Uterus (tissue), 4 donors: ENCODE measurements around the gene SLC25A22. TPM values are rescaled to one million over a fixed set of nuclear protein-coding genes. Genes with fewer than 3 reads are reported as not detected.
A peak's percentile ranks its signal among the peaks of the same experiment; 100 is the strongest.

Source experiments
- DNase-seq, 2 donors: peaks; one replicate each; pipeline ENCODE4 v3.0.0-alpha.2; 2019 to 2020
- H3K27ac ChIP-seq, 2 donors: fragments of 200-600 bp; sonication (generic); 1 replicate in 1 of 2; 2 replicates in 1 of 2; pipeline ENCODE4 v1.5.1; 2016 to 2018
- H3K27me3 ChIP-seq, 2 donors: fragments of 200-600 bp; sonication (generic); one replicate each; pipeline ENCODE4 v1.5.1; 2018 to 2019; ENCODE audit warnings: control low read depth in 1 of 2
- H3K36me3 ChIP-seq, 2 donors: fragments of 200-600 bp; sonication (generic); one replicate each; pipeline ENCODE4 v1.5.1; 2019; ENCODE audit warnings: control low read depth in 1 of 2
- H3K4me1 ChIP-seq, 2 donors: fragments of 200-600 bp; sonication (generic); one replicate each; pipeline ENCODE4 v1.5.1; 2018 to 2019; ENCODE audit warnings: control low read depth in 1 of 2
- H3K4me3 ChIP-seq, 2 donors: fragments of 200-600 bp; sonication (generic); 1 replicate in 1 of 2; 2 replicates in 1 of 2; pipeline ENCODE4 v1.5.1; 2018 to 2019; ENCODE audit warnings: mild to moderate bottlenecking in 1 of 2
- H3K9me3 ChIP-seq, 2 donors: fragments of 200-600 bp; sonication (generic); one replicate each; pipeline ENCODE4 v1.5.1; 2019; ENCODE audit warnings: control low read depth in 1 of 2
- CTCF ChIP-seq, 4 experiments: fragments of 200-600 bp in 2 of 4; fragments of 450-650 bp in 2 of 4; sonication (generic) in 2 of 4; IDR thresholded peaks; one replicate each; pipeline ENCODE4 v1.5.1; 2016 to 2019; ENCODE audit warnings: antibody characterized with exemption in 4 of 4, mild to moderate bottlenecking in 2 of 4, moderate library complexity in 1 of 4
- POLR2A ChIP-seq, 2 donors: fragments of 450-650 bp; IDR thresholded peaks; one replicate each; pipeline ENCODE4 v1.6.1; 2016; ENCODE audit warnings: antibody characterized with exemption in 2 of 2, mild to moderate bottlenecking in 1 of 2, moderate library complexity in 1 of 2
- intact Hi-C: fragments of 100-400 bp; cut with DNase I; formaldehyde crosslinking; loops from one replicate; pipeline ENCODE4 v1.15.1; 2023; ENCODE audit warnings: low total_unique reads
- total RNA-seq, 4 donors: library from RNA; depleted of rRNA in 3 of 4; stranded (reverse); fragments of >200 nt in 3 of 4; gene quantifications; one replicate each; pipeline versions ENCODE4 v1.1.0 to v1.2.4, GENCODE V29; 2014 to 2023
- donor health status: DM: yes; HTN: yes; CAD: no.

SLC25A22 gene
- total RNA-seq, 4 donors from 2014 or later = 0.29 to 20.8 (median 5.4) TPM

GRCh38 chr11:776561-777287 is 21.4 kb downstream of the SLC25A22 start:
- Histone ChIP-seq H3K27ac (peak overlapping the region; percentile 79 to 83), H3K4me1 (peaks cover 0 to 20% of the 10 kb centered on the region in 2 donors)
- intact Hi-C loops = no loop called here

GRCh38 chr11:776263-776560 is 21.9 kb downstream of the SLC25A22 start:
- Histone ChIP-seq H3K4me1 (peaks cover 0 to 20% of the 10 kb centered on the region in 2 donors), H3K36me3 (no peaks in the 10 kb centered on the region), H3K9me3 (no peaks in the 10 kb centered on the region), H3K27me3 (no peaks in the 10 kb centered on the region), H3K4me3 (peak overlapping the region; percentile 75 to 91), H3K27ac (peak overlapping the region; percentile 79 to 83)
- no peak for DNase-seq
- TF ChIP-seq CTCF (IDR thresholded peaks at IDR 0.05) (no peak), POLR2A (IDR thresholded peaks at IDR 0.05) (no peak)
- intact Hi-C loops = no loop called here

More at GRCh38 chr11:776561-777287, 21.4 kb downstream of the SLC25A22 start:
- Histone ChIP-seq H3K27me3 (no peaks in the 10 kb centered on the region), H3K36me3 (no peaks in the 10 kb centered on the region), H3K9me3 (no peaks in the 10 kb centered on the region), H3K4me3 (peak overlapping the region; percentile 75 to 91)
- DNase-seq = peak in 1 of 2 donors; percentile 41
- TF ChIP-seq POLR2A (IDR thresholded peaks at IDR 0.05) (no peak), CTCF (IDR thresholded peaks at IDR 0.05) (no peak)

GRCh38 chr11:774873-775592 is 23.0 kb downstream of the SLC25A22 start:
- TF ChIP-seq CTCF (IDR thresholded peaks at IDR 0.05) (no peak), POLR2A (IDR thresholded peaks at IDR 0.05) (no peak)
- Histone ChIP-seq H3K4me1 (peaks cover 0 to 20% of the 10 kb centered on the region in 2 donors), H3K27me3 (no peaks in the 10 kb centered on the region), H3K27ac (no peak overlapping the region), H3K36me3 (no peaks in the 10 kb centered on the region), H3K4me3 (no peak overlapping the region), H3K9me3 (no peaks in the 10 kb centered on the region)
- peak in 1 of 2 donors; percentile 24 for DNase-seq
- intact Hi-C loops = no loop called here

- Histone ChIP-seq H3K9me3 (no peaks in the 10 kb centered on the region), H3K36me3 (no peaks in the 10 kb centered on the region), H3K27ac (no peak overlapping the region), H3K27me3 (no peaks in the 10 kb centered on the region), H3K4me1 (peaks cover 0 to 20% of the 10 kb centered on the region in 2 donors), H3K4me3 (no peak overlapping the region)
- DNase-seq = no peak
- TF ChIP-seq CTCF (IDR thresholded peaks at IDR 0.05) (no peak), POLR2A (IDR thresholded peaks at IDR 0.05) (no peak)
- intact Hi-C loops = no loop called here
Measured at GRCh38 chr11:773830-774229, 24.3 kb downstream of the SLC25A22 start.

GRCh38 chr11:773425-773824 is 24.7 kb downstream of the SLC25A22 start:
- DNase-seq = no peak
- H3K9me3 ChIP-seq = no peaks in the 10 kb centered on the region
- TF ChIP-seq POLR2A (IDR thresholded peaks at IDR 0.05) = no peak
- no peak for TF ChIP-seq CTCF (IDR thresholded peaks at IDR 0.05)
- H3K36me3 ChIP-seq = no peaks in the 10 kb centered on the region
- H3K4me1 ChIP-seq = peaks cover 0 to 18% of the 10 kb centered on the region in 2 donors
- intact Hi-C loops = no loop called here
- no peak overlapping the region for H3K27ac ChIP-seq
- H3K27me3 ChIP-seq = no peaks in the 10 kb centered on the region
- no peak overlapping the region for H3K4me3 ChIP-seq
